Activated CD8-positive, alpha-beta T cell treated with anti-CD3 and anti-CD28 coated beads for 36 hours (primary cell): Measurements from ENCODE around the gene CALML3. TPM values are rescaled to one million over a fixed set of nuclear protein-coding genes. Genes with fewer than 3 reads are reported as not detected.

Experiments used
- ATAC-seq: fragments of 200-7000 bp; cut with Tn5 transposase; one replicate; pipeline ENCODE4 v1.10.0; 2021; ENCODE audit warnings: mild to moderate bottlenecking, moderate library complexity
- CTCF ChIA-PET: fragments of 350-600 bp; sonication (Branson Sonifier 250); formaldehyde crosslinking; loops from one replicate; lab custom pipeline; 2021; ENCODE audit warnings: antibody characterized with exemption; lab: Charles Lee
- POLR2A ChIA-PET: fragments of 350-600 bp; sonication (Branson Sonifier 250); formaldehyde crosslinking; loops from one replicate; lab custom pipeline; 2021; ENCODE audit warnings: antibody characterized with exemption; lab: Charles Lee
- DNase-seq: peaks from one replicate; pipeline ENCODE4 v3.0.0-alpha.2; 2020
- H3K27ac Mint-ChIP-seq: one replicate; pipeline ENCODE4 v1.8.0; 2021; ENCODE audit warnings: mild to moderate bottlenecking, mixed read lengths
- H3K27me3 Mint-ChIP-seq: one replicate; pipeline ENCODE4 v1.8.0; 2021; ENCODE audit warnings: mixed read lengths
- H3K36me3 Mint-ChIP-seq: one replicate; pipeline ENCODE4 v1.8.0; 2021; ENCODE audit warnings: low read depth, mixed read lengths
- H3K4me1 Mint-ChIP-seq: one replicate; pipeline ENCODE4 v1.8.0; 2021; ENCODE audit warnings: low read depth, mixed read lengths
- H3K4me3 Mint-ChIP-seq: one replicate; pipeline ENCODE4 v1.8.0; 2021; ENCODE audit warnings: mild to moderate bottlenecking, moderate library complexity, mixed read lengths
- H3K9me3 Mint-ChIP-seq: one replicate; pipeline ENCODE4 v1.8.0; 2021; ENCODE audit warnings: mixed read lengths
- CTCF ChIP-seq: fragments of 200-600 bp; IDR thresholded peaks from one replicate; pipeline ENCODE4 v1.8.0; 2022; ENCODE audit warnings: antibody characterized with exemption, mild to moderate bottlenecking
- intact Hi-C: fragments of 100-400 bp; cut with micrococcal nuclease; formaldehyde crosslinking; loops from one replicate; pipeline ENCODE4 v1.10.0; 2022
- total RNA-seq, 2 experiments: library from RNA; stranded (reverse); gene quantifications; one replicate each; pipeline ENCODE4 v1.2.3, GENCODE V29; 2021

Gene CALML3
- total RNA-seq, 2 experiments from 2014 or later: not detected

DNA sequence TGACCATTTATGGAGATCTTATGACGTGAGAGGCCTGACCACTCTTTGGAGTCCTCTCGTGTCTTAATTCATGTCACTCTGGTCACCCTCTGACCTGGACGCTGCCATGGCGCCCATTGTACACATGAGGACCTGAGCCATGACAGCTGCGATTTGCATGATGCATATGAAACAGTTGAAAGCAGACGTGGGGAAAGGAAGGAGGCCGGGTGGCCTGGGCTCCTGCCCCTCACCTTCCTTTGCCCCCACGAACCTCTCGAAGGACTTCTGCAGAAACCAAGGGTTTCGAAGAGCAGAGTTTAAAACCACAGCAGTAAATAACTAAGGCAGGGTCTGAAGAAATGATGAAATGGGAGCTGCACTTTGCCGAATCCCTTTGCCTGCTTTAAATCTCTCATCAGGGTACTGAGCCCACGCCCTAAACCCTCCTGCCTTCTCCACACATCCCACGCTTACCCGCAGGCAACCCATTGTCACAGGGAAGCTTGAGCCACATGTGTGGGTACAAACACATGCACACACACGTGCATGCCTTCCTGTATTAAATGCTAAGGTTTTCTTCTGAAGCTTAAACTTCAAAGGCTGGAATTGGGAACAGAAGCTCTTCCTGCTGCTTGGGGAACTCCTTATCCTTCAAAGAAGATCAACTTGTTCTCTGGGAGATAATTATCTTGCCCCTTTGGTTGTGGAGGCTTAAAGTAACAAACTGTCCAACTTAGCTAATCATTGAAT is 11.7 kb upstream of the CALML3 start:
- ATAC-seq: peak; percentile 68
- Mint-ChIP-seq H3K27ac (no peak overlapping the region), H3K9me3 (no peaks in the 10 kb centered on the region), H3K4me3 (no peak overlapping the region), H3K4me1 (peaks cover 12% of the 10 kb centered on the region), H3K27me3 (peaks cover 2% of the 10 kb centered on the region), H3K36me3 (no peaks in the 10 kb centered on the region)
- ChIA-PET CTCF (interaction anchor here (1.0 to 1.8 kb wide), 2 partner anchors 80 to 110 kb away, joined by 3 to 7 read pairs; no protein-coding TSS in a partner anchor), POLR2A (no interaction called here)
- peak; percentile 65 for DNase-seq
- intact Hi-C loops: no loop called here
- TF ChIP-seq CTCF: no peak

DNA sequence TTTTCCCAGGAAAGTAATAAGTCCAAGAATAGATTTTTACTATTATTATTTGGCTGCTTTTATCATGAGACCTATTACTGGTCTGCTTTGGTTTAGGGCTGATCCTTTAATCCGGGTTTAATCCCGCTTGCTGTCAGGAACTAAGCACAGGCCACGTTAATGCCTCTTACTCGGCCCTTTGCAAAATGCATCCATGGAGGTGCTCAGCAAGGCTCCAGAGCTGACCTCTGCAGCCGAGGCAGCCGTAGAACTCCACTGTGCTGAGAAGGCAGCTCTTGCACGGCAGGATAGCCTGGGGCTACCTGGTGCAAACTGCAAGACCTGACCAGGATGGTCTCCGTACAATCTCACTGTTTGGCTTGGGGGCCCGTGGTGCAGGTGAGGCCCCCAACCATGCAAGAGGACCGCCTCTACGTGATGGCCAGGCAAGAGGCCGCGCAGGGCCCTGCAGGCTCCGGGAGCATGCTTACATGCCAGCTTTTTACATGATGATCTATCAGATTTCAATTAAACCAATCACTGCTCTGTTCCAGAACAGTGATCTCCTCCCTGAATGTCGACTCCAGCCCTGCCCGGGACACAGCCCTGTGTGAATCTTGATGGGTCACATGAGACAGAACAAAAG is 10.4 kb upstream of the CALML3 start:
- Mint-ChIP-seq H3K27me3 (peaks cover 2% of the 10 kb centered on the region), H3K4me3 (no peak overlapping the region), H3K9me3 (no peaks in the 10 kb centered on the region), H3K4me1 (peaks cover 12% of the 10 kb centered on the region), H3K27ac (no peak overlapping the region), H3K36me3 (no peaks in the 10 kb centered on the region)
- POLR2A ChIA-PET: no interaction called here
- CTCF ChIA-PET: interaction anchor here (1.8 kb wide), 1 partner anchor 109 kb away, joined by 7 read pairs; no protein-coding TSS in a partner anchor
- ATAC-seq: no peak
- no peak for DNase-seq
- intact Hi-C loops: no loop called here
- TF ChIP-seq CTCF: no peak

GRCh38 chr10:5515948-5516761 is 8.6 kb upstream of the CALML3 start:
- intact Hi-C loops: no loop called here
- H3K36me3 Mint-ChIP-seq: no peaks in the 10 kb centered on the region
- ChIA-PET CTCF (no interaction called here), POLR2A (no interaction called here)
- H3K27me3 Mint-ChIP-seq: peaks cover 2% of the 10 kb centered on the region
- no peak for TF ChIP-seq CTCF
- peaks cover 12% of the 10 kb centered on the region for H3K4me1 Mint-ChIP-seq
- no peak overlapping the region for H3K27ac Mint-ChIP-seq
- DNase-seq (no peak), ATAC-seq (no peak)
- H3K9me3 Mint-ChIP-seq: no peaks in the 10 kb centered on the region
- no peak overlapping the region for H3K4me3 Mint-ChIP-seq

- no peak for DNase-seq
- ChIA-PET CTCF (no interaction called here), POLR2A (no interaction called here)
- Mint-ChIP-seq H3K27ac (no peak overlapping the region), H3K9me3 (no peaks in the 10 kb centered on the region), H3K27me3 (peaks cover 2% of the 10 kb centered on the region), H3K36me3 (no peaks in the 10 kb centered on the region), H3K4me3 (no peak overlapping the region), H3K4me1 (peaks cover 11% of the 10 kb centered on the region)
- no peak for ATAC-seq
- intact Hi-C loops: no loop called here
- TF ChIP-seq CTCF: no peak
Observed at GRCh38 chr10:5517546-5517945, 7.2 kb upstream of the CALML3 start.
